HG02938 (cell line): ENCODE measurements around the gene MACROD1.

Experiments used
- ATAC-seq: cut with Tn5 transposase; IDR thresholded peaks from one replicate; pipeline ENCODE4 v1.9.1; 2021; ENCODE audit warnings: mild to moderate bottlenecking, moderate library complexity; ENCODE audit not compliant: unreplicated experiment

Gene MACROD1

GRCh38 chr11:64039012-64039665 is 126.8 kb downstream of the MACROD1 start:
- ATAC-seq: no peak

DNA sequence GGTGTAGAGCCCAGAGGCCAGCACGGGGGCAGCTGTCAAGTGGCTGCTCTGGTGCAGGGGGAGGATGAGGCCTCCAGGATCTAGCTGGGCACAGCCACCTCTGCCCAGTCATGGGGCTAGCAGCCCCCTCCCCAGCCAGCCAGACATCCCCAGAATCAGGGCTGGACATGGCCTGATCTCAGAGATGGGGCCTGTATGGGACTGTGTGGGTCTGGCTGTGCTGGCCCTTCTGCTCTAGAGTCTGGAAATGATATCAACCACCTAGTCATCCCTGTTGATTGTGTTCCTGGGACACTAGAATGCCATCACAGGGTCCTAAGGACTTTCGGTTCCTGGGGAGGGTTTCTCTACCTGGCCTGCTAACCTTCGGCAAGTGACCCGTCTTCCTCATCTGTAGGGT is 127.4 kb downstream of the MACROD1 start:
- no peak for ATAC-seq

- no peak for ATAC-seq
Measured at GRCh38 chr11:64037027-64037634, 128.8 kb downstream of the MACROD1 start.

GRCh38 chr11:64036087-64037026 is 129.6 kb downstream of the MACROD1 start:
- no peak for ATAC-seq

GRCh38 chr11:64035576-64035975 is 130.3 kb downstream of the MACROD1 start, which contains the start of gene FLRT1:
FLRT1 (plus strand) TSS chr11:64035931; CDS start chr11:64116268, 80,337 bp downstream.
- no peak for ATAC-seq

DNA sequence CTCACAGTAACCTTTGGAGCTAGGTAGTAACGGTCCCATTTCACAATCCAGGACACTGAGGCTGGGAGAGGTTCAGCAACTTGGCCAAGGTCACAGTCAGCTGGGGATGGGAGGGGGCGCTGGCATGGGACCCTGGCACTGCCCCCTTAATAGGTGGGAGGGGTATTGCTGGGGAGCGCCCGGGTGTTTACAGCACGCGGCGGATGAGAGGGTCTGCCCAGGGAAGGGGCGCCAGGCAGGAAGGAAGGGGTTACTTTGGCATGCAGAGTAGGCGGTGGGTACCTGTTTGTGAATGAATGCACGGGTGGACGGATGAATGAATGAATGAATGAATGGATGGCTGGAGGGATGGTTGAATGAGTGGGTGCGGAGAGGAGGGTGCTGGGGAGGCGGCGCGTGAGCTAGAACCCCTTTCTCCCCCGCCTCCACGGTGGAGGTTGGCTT is 130.8 kb downstream of the MACROD1 start:
- ATAC-seq: no peak

DNA sequence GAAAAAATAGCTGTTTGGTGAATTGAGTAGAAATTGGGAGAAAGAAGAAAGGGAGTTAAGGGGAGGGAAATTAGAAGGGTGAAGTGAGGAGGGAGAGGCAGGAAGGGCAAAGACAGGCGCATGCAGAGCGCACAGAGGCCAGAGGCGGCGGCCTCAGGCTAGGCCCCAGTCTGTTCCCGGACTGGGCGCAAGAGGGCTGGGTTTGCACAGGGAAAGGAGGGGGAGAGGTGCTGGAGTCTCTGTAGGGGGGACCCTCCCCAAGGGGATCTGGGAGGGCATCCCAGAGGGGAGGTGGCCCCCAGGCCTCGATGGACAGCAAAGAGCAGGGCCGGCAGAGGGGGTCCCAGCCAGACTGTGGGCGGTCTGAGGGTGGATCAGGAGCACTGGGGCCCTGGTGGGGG is 131.5 kb downstream of the MACROD1 start:
- ATAC-seq: no peak

DNA sequence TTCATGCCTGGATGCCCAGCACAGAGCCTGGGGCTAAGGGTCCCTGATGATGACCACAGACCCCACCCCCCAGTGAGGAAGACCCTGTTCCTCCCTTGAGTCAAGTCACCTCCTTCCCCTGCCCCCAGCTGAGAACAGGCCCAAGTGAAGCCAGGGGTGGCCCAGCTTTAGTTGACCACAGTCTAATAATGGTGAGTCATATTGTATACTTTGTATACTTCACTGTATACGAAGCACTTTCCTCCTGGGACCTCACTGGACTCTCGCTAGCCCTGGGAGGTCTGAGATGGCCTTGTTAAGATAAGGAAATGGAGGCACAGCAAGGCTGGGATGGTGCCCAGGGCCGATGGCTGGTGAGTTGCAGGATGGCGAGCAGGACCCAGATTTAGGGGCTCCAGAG is 133.9 kb downstream of the MACROD1 start:
- ATAC-seq: no peak

- ATAC-seq: no peak
Measured at GRCh38 chr11:64031001-64031400, 134.9 kb downstream of the MACROD1 start.

- ATAC-seq: no peak
Measured at GRCh38 chr11:64029773-64030172, 136.1 kb downstream of the MACROD1 start.

- ATAC-seq: no peak
Measured at GRCh38 chr11:64028398-64029115, 137.4 kb downstream of the MACROD1 start.

DNA sequence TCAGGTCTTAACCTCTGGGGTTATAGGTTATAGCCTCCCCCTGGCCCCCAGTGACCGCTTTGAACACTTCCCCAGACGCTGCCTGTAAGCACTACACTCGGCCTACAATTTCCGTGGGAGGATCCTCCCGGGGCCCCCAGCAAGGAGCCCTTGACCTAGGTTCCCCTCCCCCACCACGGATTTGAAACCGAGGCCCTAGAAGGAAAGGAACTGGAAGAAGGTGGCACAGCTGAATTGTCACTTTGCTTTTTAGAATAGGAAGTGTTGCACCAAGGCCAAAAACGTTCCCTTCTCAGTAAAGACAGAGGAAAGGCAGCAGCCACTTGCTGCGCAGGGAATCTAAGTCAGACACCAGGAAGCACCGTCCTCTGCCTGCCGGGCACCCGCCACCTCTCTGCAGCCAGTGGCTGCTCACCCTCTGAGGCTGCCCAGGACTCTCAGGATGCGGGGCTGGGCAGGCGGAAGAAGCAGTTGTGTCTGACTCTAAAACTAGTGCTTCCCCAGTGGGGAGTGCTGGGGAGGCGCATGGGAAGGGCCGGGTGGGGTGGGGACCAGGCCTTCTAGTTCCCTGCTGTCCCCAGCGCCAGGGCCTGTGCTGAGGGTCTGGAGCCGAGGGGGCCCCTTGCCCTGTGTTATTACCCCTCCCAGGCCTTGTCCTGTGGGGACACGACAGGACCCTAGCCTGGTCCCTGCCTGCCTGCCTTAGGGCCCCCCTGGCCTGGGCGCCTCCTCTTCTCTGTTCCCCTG is 138.1 kb downstream of the MACROD1 start:
- no peak for ATAC-seq

GRCh38 chr11:64026575-64027205 is 139.2 kb downstream of the MACROD1 start:
- ATAC-seq: no peak

- no peak for ATAC-seq
Measured at GRCh38 chr11:64025205-64025604, 140.7 kb downstream of the MACROD1 start.

GRCh38 chr11:64023712-64024710 is 141.9 kb downstream of the MACROD1 start:
- ATAC-seq: no peak

DNA sequence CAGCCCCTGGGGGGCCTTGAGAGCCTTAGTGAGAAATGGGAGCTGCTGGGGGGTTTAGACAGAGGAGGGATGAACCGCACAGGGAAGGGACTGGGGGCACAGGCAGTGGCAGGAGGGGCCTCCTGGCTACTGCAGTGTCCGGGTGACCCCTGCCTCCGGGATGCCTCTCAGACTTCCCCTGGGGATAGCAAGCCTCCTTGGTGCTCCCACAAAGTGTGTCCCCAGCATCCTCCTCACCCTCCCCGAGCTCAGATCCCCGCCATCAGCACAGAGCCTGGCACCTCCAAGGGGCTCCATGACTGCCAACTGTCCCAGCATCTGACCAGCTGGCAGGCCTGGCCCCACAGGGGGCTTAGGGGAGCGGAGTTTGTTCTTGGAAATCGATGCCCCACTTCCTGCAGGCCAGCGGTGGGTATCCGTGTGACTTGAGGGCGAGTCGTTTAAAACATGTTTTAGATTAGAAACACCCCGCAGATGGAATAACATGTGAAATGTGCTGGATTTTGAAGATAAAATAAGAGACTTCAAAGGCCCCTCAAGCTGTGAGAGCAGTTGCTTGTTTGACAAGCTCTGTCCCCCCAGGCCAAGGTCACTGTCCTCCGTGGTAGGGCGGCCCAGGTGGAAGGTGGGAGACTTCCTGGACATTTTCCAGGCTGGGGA is 143.7 kb downstream of the MACROD1 start:
- ATAC-seq: no peak

DNA sequence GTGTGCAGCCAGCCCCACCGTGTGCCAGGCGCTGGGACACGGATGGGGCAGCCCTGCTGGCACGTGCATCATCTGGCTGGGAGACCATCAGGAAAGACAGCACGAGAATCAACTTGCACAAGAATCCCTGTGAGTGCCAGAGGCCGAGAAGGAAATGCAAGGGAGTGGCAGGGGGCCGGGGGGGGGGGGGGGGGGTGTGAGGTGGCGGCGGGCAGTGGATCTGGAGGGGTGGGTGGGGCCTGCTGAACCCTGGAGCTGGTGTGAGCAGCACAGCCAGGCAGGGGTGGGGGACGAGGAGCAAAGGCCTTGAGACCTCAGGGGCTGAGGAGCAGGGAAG is 144.2 kb downstream of the MACROD1 start:
- no peak for ATAC-seq
